Activated CD4-positive, alpha-beta T cell treated with anti-CD3 and anti-CD28 coated beads for 48 hours (primary cell): ENCODE data around the gene LHX4.

Source experiments
- DNase-seq: peaks from one replicate; pipeline ENCODE4 v3.0.0-alpha.2; 2020

The LHX4 gene

GRCh38 chr1:180229483-180230415, at the start of gene LHX4:
Gene LHX4 (plus strand): TSS chr1:180230264. CDS start chr1:180230530, 266 bp downstream.
- DNase-seq, result peak; percentile 32

- peak; percentile 49 for DNase-seq
Observed at GRCh38 chr1:180181048-180181447, 49.0 kb upstream of the LHX4 start.

GRCh38 chr1:180181996-180182642, 47.9 kb upstream of the LHX4 start:
- DNase-seq, result no peak

- DNase-seq, result no peak
Observed at GRCh38 chr1:180182643-180183311, 47.3 kb upstream of the LHX4 start.

- DNase-seq, result no peak
Observed at GRCh38 chr1:180183426-180183825, 46.6 kb upstream of the LHX4 start.

- DNase-seq, result no peak
Observed at GRCh38 chr1:180184041-180184440, 46.0 kb upstream of the LHX4 start.

- DNase-seq, result no peak
Observed at GRCh38 chr1:180185281-180185680, 44.8 kb upstream of the LHX4 start.

GRCh38 chr1:180185971-180186645, 44.0 kb upstream of the LHX4 start:
- no peak for DNase-seq

- DNase-seq, result no peak
Observed at GRCh38 chr1:180186831-180187230, 43.2 kb upstream of the LHX4 start.

- no peak for DNase-seq
Observed at GRCh38 chr1:180187626-180188025, 42.4 kb upstream of the LHX4 start.

- DNase-seq, result peak; percentile 18
Observed at GRCh38 chr1:180188091-180188506, 42.0 kb upstream of the LHX4 start.

- no peak for DNase-seq
Observed at GRCh38 chr1:180188684-180189175, 41.3 kb upstream of the LHX4 start.

- no peak for DNase-seq
Observed at GRCh38 chr1:180190091-180190490, 40.0 kb upstream of the LHX4 start.

GRCh38 chr1:180192172-180192571, 37.9 kb upstream of the LHX4 start:
- no peak for DNase-seq

GRCh38 chr1:180193141-180194047, 36.7 kb upstream of the LHX4 start:
- no peak for DNase-seq

- no peak for DNase-seq
Observed at GRCh38 chr1:180194048-180194425, 36.0 kb upstream of the LHX4 start.

- no peak for DNase-seq
Observed at GRCh38 chr1:180194546-180195207, 35.4 kb upstream of the LHX4 start.

GRCh38 chr1:180195401-180195800, 34.7 kb upstream of the LHX4 start:
- DNase-seq, result no peak

- DNase-seq, result no peak
Observed at GRCh38 chr1:180195916-180196315, 34.1 kb upstream of the LHX4 start.

GRCh38 chr1:180196436-180197003, 33.5 kb upstream of the LHX4 start:
- DNase-seq, result no peak

GRCh38 chr1:180197231-180197630, 32.8 kb upstream of the LHX4 start:
- no peak for DNase-seq
